CD4-positive, alpha-beta T cell treated with Interleukin-4 for 4 hours (primary cell): ENCODE data around the gene DISC1.

ENCODE experiments used
- DNase-seq: peaks from one replicate; pipeline ENCODE4 v3.0.0-alpha.2; 2020

Gene DISC1

DNA sequence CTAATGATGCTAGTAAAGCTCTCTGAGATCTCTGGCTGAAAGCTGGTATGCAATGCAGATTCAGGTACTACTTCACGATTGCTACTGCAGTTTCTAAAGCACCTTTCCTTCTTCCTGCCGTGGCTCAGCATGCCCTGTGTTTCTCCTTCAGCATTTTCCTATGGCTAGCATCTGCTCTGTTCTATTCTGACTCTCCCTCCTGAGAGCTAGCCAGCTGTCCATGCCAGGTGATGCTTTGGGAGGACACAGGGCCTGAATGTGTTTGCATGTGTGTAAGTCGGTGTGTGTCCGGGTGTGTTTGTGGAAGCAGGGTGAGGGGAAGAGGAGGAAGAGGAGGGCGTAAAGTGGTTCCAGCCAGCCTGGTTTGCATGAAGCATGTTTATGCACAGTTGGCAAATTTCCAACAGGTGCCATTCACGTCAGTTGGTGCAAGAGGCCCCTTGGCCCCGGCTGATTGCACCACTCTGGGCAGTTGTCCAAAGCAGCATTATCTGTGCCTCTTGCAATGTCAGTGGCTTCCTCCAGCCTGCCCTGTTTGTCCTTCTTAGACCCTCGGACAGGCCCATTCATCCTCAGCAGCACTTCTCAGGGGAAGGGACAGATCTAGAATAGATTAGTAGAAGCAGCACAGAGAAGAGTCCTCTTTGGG lies 433.3 kb downstream of the DISC1 start:
- DNase-seq = no peak

DNA sequence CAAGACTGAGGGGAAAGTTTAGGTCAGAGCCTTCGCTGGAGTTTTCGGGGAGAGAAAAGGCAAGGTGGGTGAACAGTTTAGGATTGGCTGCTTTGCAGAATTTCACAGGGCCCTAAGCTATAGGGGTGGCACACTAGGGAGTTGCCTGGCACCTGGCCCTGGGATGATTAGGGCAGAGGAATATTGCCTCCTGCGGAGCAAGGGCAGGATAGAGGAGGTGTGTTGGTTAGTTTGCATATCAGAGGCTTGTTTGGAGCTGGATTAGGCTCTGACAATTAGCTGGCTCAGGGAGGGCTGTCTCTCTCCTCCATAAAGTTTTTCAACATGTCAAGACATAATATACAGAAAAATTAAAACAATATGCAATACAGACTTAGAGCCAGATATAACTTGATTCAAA lies 436.4 kb downstream of the DISC1 start:
- no peak for DNase-seq

DNA sequence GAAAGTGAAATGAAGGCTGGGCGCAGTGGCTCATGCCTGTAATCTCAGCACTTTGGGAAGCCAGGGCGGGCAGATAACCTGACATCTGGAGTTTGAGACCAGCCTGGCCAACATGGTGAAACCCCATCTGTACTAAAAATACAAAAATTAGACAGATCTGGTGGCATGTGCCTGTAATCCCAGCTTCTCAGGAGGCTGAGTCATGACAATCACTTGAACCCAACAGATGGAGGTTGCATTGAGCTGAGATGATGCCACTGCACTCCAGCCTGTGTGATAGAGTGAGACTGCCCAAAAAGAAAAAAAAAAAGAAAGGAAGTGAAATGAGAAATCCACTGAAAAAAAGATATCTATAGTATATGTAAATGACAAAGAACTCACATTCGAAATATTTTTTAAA lies 439.9 kb downstream of the DISC1 start:
- no peak for DNase-seq

DNA sequence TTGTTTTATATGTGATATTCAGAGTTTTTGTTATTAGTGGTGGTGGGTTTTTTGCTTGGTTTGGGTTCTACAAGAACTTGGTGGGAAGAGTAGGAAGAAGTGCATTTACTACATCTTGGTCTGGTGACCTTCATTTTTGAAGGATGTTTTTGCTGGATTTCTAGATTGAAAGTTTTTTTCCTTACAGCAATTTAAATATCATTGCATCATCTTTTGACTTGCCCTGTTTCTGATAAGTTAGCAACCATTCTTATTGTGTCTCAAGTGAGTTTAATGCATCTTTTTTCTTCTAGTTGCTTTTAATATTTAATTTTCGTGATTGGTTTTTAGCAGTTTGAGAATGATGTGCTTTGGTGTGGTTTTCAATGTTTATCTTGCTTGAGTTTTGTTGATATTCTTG lies 447.7 kb downstream of the DISC1 start:
- DNase-seq = no peak

DNA sequence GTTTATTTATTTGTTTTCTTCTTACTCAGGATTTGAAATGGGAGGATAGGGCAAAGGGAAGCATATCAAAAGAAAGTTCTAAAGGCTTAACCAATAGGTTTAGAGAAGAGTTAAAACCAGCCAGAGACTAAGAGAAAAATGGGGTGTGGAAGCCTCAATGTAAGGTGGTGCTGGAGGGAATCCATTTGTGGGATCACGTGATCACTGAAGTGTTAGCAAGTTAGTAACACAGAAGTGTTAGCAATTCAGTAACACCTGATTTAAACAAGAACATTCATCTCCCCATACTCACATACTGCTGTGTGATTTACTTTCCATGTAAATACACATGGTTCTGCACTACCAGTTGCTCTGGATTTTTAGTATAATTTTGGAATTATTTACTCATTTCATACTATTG lies 451.2 kb downstream of the DISC1 start:
- no peak for DNase-seq

DNA sequence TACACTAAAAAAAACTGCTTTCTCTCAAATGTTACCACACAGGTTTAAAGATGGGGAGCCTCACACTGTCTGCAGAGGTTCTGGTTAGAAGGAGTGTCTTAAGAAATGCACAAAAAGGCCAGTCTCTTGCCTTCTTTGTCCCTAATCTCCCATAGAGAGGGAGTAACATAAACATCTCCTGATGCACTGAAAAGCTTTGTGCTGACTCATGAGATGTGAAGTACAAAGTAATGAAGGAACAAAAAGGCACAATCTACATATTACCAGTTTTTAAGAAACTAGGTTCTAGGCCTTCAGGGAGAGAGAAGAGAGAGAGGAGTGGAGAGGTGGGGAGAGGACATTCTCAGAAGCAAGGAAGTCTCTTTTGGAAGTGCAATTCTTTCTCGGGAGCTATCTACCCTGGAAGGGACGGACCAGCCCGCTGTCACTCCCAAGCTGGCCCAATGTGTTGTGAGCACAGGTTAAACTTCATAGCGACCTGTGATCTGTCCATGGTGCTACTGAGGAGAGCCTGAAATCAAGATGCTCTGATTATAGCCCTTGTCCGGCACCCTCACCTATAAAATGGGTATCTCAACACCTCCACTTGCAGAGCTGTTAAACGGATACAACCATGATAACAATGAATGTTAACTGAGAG lies 458.1 kb downstream of the DISC1 start:
- DNase-seq = no peak

DNA sequence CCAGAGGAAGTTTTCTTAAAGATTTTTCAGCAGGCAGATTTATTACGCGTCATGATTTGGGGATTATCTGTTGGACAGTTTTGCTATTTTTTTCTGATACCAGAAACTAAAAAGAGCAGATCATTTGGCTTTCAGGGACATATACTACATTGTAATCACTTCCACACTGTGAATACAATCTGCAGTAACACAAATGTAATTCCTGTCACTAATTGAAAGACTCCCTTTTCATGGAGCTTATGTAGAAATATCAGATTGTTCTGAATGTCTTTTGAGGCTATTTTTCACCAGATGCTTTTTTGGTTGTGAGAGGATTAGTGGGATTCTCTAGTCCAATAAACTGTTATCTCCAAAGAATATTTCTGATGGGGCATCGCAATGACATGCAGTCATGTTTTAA lies 464.2 kb downstream of the DISC1 start:
- DNase-seq = no peak
